H1 (cell line): ENCODE results near the gene MAJIN. TPM values are rescaled to one million over a fixed set of nuclear protein-coding genes. Genes with fewer than 3 reads are reported as not detected.

Source experiments
- CBX8 ChIP-seq: fragments of 300-800, 300-1000 bp; sonication (generic); IDR thresholded peaks from 2 replicates; pipeline ENCODE4 v1.7.1; 2016; ENCODE audit warnings: low read depth, low read length, borderline replicate concordance
- EP300 ChIP-seq, 2 experiments: IDR thresholded peaks; 1 replicate in 1 of 2; 2 replicates in 1 of 2; pipeline ENCODE4 v1.6.1; 2011 to 2012; ENCODE audit warnings: low read depth in 2 of 2, low read length in 2 of 2, mild to moderate bottlenecking in 2 of 2, borderline replicate concordance in 1 of 2, inconsistent platforms in 1 of 2, moderate library complexity in 1 of 2
- HDAC2 ChIP-seq, 2 experiments: fragments of 300-600 bp in 1 of 2; sonication (generic) in 1 of 2; IDR thresholded peaks; 2 replicates each; pipeline ENCODE4 v1.6.1; 2011 to 2012; ENCODE audit warnings: low read depth in 2 of 2, low read length in 2 of 2, mild to moderate bottlenecking in 2 of 2, moderate library complexity in 2 of 2, borderline replicate concordance in 1 of 2, inconsistent platforms in 1 of 2
- YY1 ChIP-seq: IDR thresholded peaks from 2 replicates; pipeline ENCODE4 v1.6.1; 2011; ENCODE audit warnings: low read depth, mild to moderate bottlenecking, low read length
- polyA plus RNA-seq, 7 experiments: library from polyadenylated mRNA; depleted of rRNA in 3 of 7; stranded (reverse) in 5 of 7; unstranded in 2 of 7; fragments of >200 nt in 5 of 7; fragments of 200-250 nt in 2 of 7; gene quantifications; 1 replicate in 5 of 7; 2 replicates in 1 of 7; 4 replicates in 1 of 7; pipeline versions ENCODE4 v1.2.1 to v1.2.3, GENCODE V29; 2011 to 2013; ENCODE audit warnings: missing spikeins in 2 of 7, mixed read lengths in 2 of 7
- total RNA-seq: library from RNA; stranded (reverse); fragmentation: NEBNext Ultra II Directional; extraction: Animal tissue kit (Norgen Biotek cat#: 25700); gene quantifications from 2 replicates; pipeline ENCODE4 v1.2.1, GENCODE V29; 2021

MAJIN gene
- total and polyA plus RNA-seq, 2 of the 8 experiments (the other 6 are each of a cell fraction or from before 2014, with no cell fraction given), result not detected

DNA sequence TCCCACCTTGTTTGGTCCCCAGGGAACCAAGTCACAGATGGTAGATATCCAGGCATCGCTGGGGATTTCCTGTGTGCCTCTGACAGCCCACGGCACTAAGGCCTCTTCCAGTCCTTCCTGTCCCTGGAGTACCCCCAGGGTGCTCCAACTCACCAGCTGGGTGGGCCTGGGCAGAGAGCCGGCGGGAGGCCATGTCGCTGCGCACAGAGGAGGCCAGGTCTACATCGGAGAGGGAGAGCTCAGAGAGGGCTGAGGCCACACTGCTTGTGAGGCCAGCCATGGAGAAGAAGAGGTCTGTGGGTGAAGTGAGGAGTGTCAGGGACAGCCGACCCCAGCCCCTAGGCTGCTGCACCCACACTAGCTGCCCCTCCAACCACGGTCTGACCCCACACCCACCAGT is 60.2 kb downstream of the MAJIN start (continued):
- TF ChIP-seq EP300 (IDR thresholded peaks at IDR 0.05; ENCODE audit: borderline replicate concordance in 1 of 2, low read depth in 2 of 2, low read length in 2 of 2) (no peak), CBX8 (no peak), YY1 (no peak), HDAC2 (IDR thresholded peaks at IDR 0.05; ENCODE audit: borderline replicate concordance in 1 of 2, low read depth in 2 of 2, low read length in 2 of 2) (no peak)
